ENCODE results near the gene PCMTD2.
"Not testable (repeated sequence)": the region's sequence is repeated elsewhere in the genome, so short reads cannot be mapped to it uniquely, and the experiment has no call there.

Gene PCMTD2

DNA sequence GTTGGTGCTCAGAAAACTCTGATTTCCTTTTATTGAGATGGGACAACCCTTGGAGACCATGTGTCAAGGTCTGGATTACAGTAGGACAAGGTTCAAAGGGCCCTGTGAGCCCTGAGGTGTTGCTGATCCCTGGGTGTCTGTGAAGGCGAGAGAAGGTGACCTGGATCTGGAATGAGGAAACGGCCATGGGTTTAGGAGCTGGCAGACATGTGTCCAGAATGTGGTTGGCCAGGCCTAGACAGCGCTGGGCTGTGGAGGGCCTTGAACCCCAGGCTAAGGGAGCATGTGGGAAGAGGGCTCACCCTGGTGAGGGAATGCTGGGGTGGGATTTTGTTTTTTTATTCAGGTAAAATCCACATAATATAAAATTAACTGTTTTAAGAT, 24.9 kb downstream of the PCMTD2 start:
- in situ Hi-C loops (cut with MboI; ENCODE audit: low sequenced_read_pairs, unreplicated experiment): no loop called here
- TF ChIP-seq, protein P1, sequence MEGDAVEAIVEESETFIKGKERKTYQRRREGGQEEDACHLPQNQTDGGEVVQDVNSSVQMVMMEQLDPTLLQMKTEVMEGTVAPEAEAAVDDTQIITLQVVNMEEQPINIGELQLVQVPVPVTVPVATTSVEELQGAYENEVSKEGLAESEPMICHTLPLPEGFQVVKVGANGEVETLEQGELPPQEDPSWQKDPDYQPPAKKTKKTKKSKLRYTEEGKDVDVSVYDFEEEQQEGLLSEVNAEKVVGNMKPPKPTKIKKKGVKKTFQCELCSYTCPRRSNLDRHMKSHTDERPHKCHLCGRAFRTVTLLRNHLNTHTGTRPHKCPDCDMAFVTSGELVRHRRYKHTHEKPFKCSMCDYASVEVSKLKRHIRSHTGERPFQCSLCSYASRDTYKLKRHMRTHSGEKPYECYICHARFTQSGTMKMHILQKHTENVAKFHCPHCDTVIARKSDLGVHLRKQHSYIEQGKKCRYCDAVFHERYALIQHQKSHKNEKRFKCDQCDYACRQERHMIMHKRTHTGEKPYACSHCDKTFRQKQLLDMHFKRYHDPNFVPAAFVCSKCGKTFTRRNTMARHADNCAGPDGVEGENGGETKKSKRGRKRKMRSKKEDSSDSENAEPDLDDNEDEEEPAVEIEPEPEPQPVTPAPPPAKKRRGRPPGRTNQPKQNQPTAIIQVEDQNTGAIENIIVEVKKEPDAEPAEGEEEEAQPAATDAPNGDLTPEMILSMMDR (IDR thresholded peaks at IDR 0.05; ENCODE audit: borderline replicate concordance, control extremely low read depth, extremely low read depth, insufficient read depth, missing control alignments): no peak
- no peak for DNase-seq (ENCODE audit: low spot score)

GRCh38 chr20:64283646-64284045, 28.1 kb downstream of the PCMTD2 start:
- no peak for DNase-seq (ENCODE audit: low spot score)
- TF ChIP-seq, protein P1 (IDR thresholded peaks at IDR 0.05; ENCODE audit: borderline replicate concordance, control extremely low read depth, extremely low read depth, insufficient read depth, missing control alignments): no peak
- in situ Hi-C loops (cut with MboI; ENCODE audit: low sequenced_read_pairs, unreplicated experiment): no loop called here

- TF ChIP-seq, protein P1 (IDR thresholded peaks at IDR 0.05; ENCODE audit: borderline replicate concordance, control extremely low read depth, extremely low read depth, insufficient read depth, missing control alignments): peak; percentile 95
- DNase-seq (ENCODE audit: low spot score): peak; percentile 82
- in situ Hi-C loops (cut with MboI; ENCODE audit: low sequenced_read_pairs, unreplicated experiment): not testable (repeated sequence)
Observed at GRCh38 chr20:64285579-64286446, 30.3 kb downstream of the PCMTD2 start.

DNA sequence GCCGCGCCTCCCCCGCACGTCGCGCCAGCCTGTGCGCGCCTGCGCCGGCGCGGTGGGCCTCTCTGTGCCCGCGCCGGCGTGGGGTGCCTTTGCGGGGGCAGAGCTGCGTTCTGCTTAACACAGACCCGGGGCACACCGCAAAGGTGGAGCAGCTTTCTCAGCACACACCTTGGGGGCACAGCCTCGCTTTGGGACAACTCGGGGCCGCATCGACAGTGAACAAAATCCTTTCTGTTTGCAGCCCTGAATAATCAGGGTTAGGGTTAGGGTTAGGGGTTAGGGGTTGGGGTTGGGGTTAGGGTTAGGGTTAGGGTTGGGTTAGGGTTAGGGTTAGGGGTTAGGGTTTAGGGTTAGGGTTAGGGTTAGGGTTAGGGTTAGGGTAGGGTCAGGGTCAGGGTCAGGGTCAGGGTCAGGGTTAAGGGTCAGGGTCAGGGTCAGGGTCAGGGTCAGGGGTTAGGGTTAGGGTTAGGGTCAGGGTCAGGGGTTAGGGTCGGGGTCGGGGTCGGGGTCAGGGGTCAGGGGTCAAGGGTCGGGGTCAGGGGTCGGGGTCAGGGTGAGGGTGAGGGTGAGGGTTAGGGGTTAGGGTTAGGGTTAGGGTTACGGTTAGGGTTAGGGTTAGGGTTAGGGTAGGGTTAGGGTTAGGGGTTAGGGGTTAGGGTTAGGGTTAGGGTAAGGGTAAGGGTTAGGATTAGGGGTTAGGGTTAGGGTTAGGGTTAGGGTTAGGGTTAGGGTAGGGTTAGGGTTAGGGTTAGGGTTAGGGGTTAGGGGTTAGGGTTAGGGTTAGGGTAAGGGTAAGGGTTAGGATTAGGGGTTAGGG, 31.1 kb downstream of the PCMTD2 start:
- DNase-seq (ENCODE audit: low spot score); in situ Hi-C loops (cut with MboI; ENCODE audit: low sequenced_read_pairs, unreplicated experiment): not testable (repeated sequence)

- in situ Hi-C loops (cut with MboI; ENCODE audit: low sequenced_read_pairs, unreplicated experiment); DNase-seq (ENCODE audit: low spot score): not testable (repeated sequence)
Observed at GRCh38 chr20:64287264-64287590, 31.7 kb downstream of the PCMTD2 start.

GRCh38 chr20:64292167-64292566, 36.6 kb downstream of the PCMTD2 start:
- in situ Hi-C loops (cut with MboI; ENCODE audit: low sequenced_read_pairs, unreplicated experiment): not testable (repeated sequence)

GRCh38 chr20:64303086-64303485, 47.5 kb downstream of the PCMTD2 start:
- in situ Hi-C loops (cut with MboI; ENCODE audit: low sequenced_read_pairs, unreplicated experiment); DNase-seq (ENCODE audit: low spot score): not testable (repeated sequence)

More at GRCh38 chr20:64292167-64292566, 36.6 kb downstream of the PCMTD2 start:
- DNase-seq (ENCODE audit: low spot score): not testable (repeated sequence)

DNA sequence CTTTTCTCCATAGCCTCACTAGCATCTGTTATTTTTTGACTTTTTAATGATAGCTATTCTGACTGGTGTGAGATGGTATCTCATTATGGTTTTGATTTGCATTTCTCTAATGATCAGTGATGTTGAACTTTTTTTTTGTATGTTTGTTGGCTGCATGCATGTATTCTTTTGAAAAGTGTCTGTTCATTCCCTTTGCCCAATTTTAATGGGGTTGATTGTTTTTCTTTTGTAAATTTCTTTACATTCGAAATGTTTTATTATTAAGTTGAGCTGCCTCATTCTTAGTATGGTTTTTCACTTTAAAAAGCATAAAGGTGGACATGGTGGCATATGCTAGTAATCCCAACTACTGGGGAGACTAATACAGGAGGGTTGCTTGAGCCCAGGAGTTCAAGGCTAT, 58.2 kb downstream of the PCMTD2 start:
- in situ Hi-C loops (cut with MboI; ENCODE audit: low sequenced_read_pairs, unreplicated experiment): not testable (repeated sequence)

DNA sequence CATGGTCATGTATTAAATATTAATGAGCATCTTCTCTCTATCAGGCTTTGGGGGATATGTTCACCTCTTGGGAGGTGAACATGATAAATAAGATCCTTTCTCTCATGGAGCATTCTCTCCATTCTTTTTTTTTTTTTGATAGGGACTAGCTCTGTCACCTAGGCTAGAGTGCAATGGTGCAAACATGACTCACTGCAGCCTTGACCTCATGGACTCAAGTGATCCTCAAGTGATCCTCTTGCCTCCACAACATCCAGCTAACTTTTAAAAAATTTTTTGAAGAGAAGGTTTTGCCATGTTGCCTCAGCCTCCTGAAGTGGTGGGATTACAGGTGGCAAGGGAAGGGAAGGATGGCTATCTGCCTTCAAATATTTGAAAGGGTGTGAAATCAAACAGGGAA, 59.8 kb downstream of the PCMTD2 start:
- in situ Hi-C loops (cut with MboI; ENCODE audit: low sequenced_read_pairs, unreplicated experiment): not testable (repeated sequence)

More for the DNA sequence above, 58.2 kb downstream of the PCMTD2 start:
- DNase-seq (ENCODE audit: low spot score): not testable (repeated sequence)

GRCh38 chr20:64315884-64316283, 60.3 kb downstream of the PCMTD2 start:
- DNase-seq (ENCODE audit: low spot score); in situ Hi-C loops (cut with MboI; ENCODE audit: low sequenced_read_pairs, unreplicated experiment): not testable (repeated sequence)

More for the DNA sequence above, 59.8 kb downstream of the PCMTD2 start:
- DNase-seq (ENCODE audit: low spot score): not testable (repeated sequence)

DNA sequence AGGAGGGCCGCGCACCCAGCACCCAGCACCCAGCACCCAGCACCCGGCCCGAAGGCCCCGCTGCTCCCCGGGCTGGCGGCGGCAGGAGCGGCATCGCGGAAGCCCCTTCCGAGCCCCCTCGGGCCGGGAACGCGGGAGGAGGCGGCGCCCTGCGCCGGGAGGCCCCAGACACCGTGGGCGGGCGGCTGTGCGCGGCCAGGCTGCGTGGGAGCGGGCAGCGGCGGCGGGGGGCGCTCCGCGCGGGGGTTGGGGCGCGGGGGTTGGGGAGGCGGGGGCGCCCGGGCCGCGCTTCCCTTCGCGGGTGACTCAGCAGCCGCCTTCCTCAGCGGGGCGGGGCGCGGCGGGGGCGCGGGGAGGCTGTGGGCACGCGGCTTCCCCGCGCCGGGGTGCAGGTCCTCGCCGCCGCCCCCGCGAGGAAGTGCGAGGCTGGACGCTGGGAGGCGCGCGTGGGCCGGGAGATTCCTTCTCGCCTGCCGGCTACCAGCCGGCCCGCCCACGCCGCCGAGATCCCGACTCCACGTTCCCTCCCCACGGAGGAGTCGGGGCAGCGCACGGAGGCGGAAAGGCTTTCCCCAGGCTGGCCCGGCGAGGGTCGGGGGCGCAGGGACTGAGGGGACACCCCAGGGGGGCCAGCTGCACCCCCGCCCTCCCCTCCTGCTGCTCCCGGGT, 61.0 kb downstream of the PCMTD2 start:
- peak; percentile 25 for DNase-seq (ENCODE audit: low spot score)
- in situ Hi-C loops (cut with MboI; ENCODE audit: low sequenced_read_pairs, unreplicated experiment): not testable (repeated sequence)

- DNase-seq (ENCODE audit: low spot score); in situ Hi-C loops (cut with MboI; ENCODE audit: low sequenced_read_pairs, unreplicated experiment): not testable (repeated sequence)
Observed at GRCh38 chr20:64317331-64317730, 61.8 kb downstream of the PCMTD2 start.

- in situ Hi-C loops (cut with MboI; ENCODE audit: low sequenced_read_pairs, unreplicated experiment); DNase-seq (ENCODE audit: low spot score): not testable (repeated sequence)
Observed at GRCh38 chr20:64318056-64318455, 62.5 kb downstream of the PCMTD2 start.
